Caco-2 (cell line): ENCODE results near the gene CCT8. TPM values are rescaled to one million over a fixed set of nuclear protein-coding genes. Genes with fewer than 3 reads are reported as not detected.

Experiments
- BruUV-seq: library from RNA; stranded (reverse); fragments of 400-500 nt; replicated peaks from 2 replicates; lab custom pipeline; 2021; lab: Mats Ljungman, UMichigan
- CTCF ChIA-PET: fragments of 300-600 bp; sonication (Branson Sonifier 250); formaldehyde crosslinking; loops from one replicate; lab custom pipeline; 2022; ENCODE audit warnings: antibody characterized with exemption; lab: Charles Lee
- POLR2A ChIA-PET: fragments of 300-600 bp; sonication (Branson Sonifier 250); formaldehyde crosslinking; loops from one replicate; lab custom pipeline; 2022; ENCODE audit warnings: antibody characterized with exemption; lab: Charles Lee
- DNase-seq, 2 experiments: peaks; one replicate each; pipeline versions ENCODE4 v3.0.0 to v3.0.0-alpha.2; 2020 to 2022
- H3K27me3 ChIP-seq: replicated peaks from 2 replicates; pipeline ENCODE4 v1.6.0; 2011; ENCODE audit warnings: low read length; ENCODE audit not compliant: control insufficient read depth, insufficient read depth
- H3K36me3 ChIP-seq: 2 replicates; pipeline ENCODE4 v1.5.1; 2011; ENCODE audit warnings: low read length; ENCODE audit not compliant: control insufficient read depth, insufficient read depth
- H3K4me1 ChIP-seq: fragments of 250-450 bp; sonication (Bioruptor Pico); 2 replicates; pipeline ENCODE4 v1.5.1; 2020; ENCODE audit warnings: mild to moderate bottlenecking
- H3K4me3 ChIP-seq: 2 replicates; pipeline ENCODE4 v1.5.1; 2011; ENCODE audit warnings: low read depth, mild to moderate bottlenecking, control low read depth, low read length
- H3K9me3 ChIP-seq: fragments of 250-450 bp; sonication (Bioruptor Pico); 2 replicates; pipeline ENCODE4 v1.5.1; 2020; ENCODE audit warnings: mild to moderate bottlenecking, moderate library complexity
- H3K27ac Mint-ChIP-seq: one replicate; pipeline ENCODE4 v1.8.0; 2022; ENCODE audit warnings: mixed read lengths; ENCODE audit not compliant: unreplicated experiment
- H3K27me3 Mint-ChIP-seq: one replicate; pipeline ENCODE4 v1.8.0; 2022; ENCODE audit warnings: mixed read lengths; ENCODE audit not compliant: insufficient read depth, unreplicated experiment
- H3K36me3 Mint-ChIP-seq: one replicate; pipeline ENCODE4 v1.8.0; 2022; ENCODE audit warnings: mild to moderate bottlenecking, mixed read lengths; ENCODE audit not compliant: insufficient read depth, unreplicated experiment
- H3K4me1 Mint-ChIP-seq: one replicate; pipeline ENCODE4 v1.8.0; 2022; ENCODE audit warnings: low read depth, mixed read lengths; ENCODE audit not compliant: unreplicated experiment
- H3K4me3 Mint-ChIP-seq: one replicate; pipeline ENCODE4 v1.8.0; 2022; ENCODE audit warnings: mild to moderate bottlenecking, moderate library complexity, mixed read lengths; ENCODE audit not compliant: unreplicated experiment
- H3K9me3 Mint-ChIP-seq: one replicate; pipeline ENCODE4 v1.8.0; 2022; ENCODE audit warnings: mixed read lengths; ENCODE audit not compliant: unreplicated experiment
- CTCF ChIP-seq, 2 experiments: fragments of 200-600 bp in 1 of 2; IDR thresholded peaks; 1 replicate in 1 of 2; 2 replicates in 1 of 2; pipeline versions ENCODE4 v1.5.1 to v1.8.0; 2011 to 2022; ENCODE audit warnings: antibody characterized with exemption in 1 of 2, control low read depth in 1 of 2, inconsistent platforms in 1 of 2, low read depth in 1 of 2, low read length in 1 of 2, mild to moderate bottlenecking in 1 of 2, moderate library complexity in 1 of 2; ENCODE audit not compliant: insufficient read depth in 1 of 2, severe bottlenecking in 1 of 2, unreplicated experiment in 1 of 2
- intact Hi-C: fragments of 100-400 bp; cut with micrococcal nuclease; formaldehyde crosslinking; loops from one replicate; pipeline ENCODE4 v1.10.0; 2022; ENCODE audit not compliant: unreplicated experiment
- total RNA-seq: library from RNA; stranded (reverse); gene quantifications from 2 replicates; pipeline ENCODE4 v1.2.3, GENCODE V29; 2022

CCT8 gene
- total RNA-seq, 1 experiment from 2014 or later = 269 TPM

DNA sequence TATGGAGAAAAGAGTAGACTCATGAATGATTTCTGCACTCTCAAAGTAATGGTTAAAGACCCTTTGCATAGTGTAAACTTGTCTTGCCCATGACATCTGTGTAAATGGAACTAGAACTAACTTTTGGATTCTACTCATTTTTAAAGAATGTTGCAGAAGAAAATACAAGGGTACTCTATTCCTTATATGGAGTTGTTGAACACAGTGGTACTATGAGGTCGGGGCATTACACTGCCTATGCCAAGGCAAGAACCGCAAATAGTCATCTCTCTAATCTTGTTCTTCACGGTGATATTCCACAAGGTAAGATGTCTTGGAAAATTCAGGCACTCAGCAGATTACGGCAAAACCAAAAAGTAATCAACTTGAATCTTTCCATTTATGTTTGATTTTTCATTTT is 19.8 kb downstream of the CCT8 start:
- TF ChIP-seq CTCF (IDR thresholded peaks at IDR 0.05; ENCODE audit: insufficient read depth in 1 of 2, low read depth in 1 of 2, low read length in 1 of 2, severe bottlenecking in 1 of 2, unreplicated experiment in 1 of 2) = no peak
- BruUV-seq = TSS peak; percentile 12
- intact Hi-C loops = no loop called here
- no peaks in the 10 kb centered on the region for H3K27me3 ChIP-seq
- Mint-ChIP-seq H3K9me3 (no peaks in the 10 kb centered on the region), H3K27ac (no peak overlapping the region), H3K36me3 (peaks cover 35% of the 10 kb centered on the region), H3K27me3 (no peaks in the 10 kb centered on the region), H3K4me3 (no peak overlapping the region), H3K4me1 (no peaks in the 10 kb centered on the region)
- no peaks in the 10 kb centered on the region; the same call in 1 of the 2 replicates for H3K36me3 ChIP-seq
- no peak overlapping the region for H3K4me3 ChIP-seq
- no peak for DNase-seq
- no peaks in the 10 kb centered on the region for H3K4me1 ChIP-seq
- no peaks in the 10 kb centered on the region for H3K9me3 ChIP-seq
- ChIA-PET POLR2A (no interaction called here), CTCF (no interaction called here)

DNA sequence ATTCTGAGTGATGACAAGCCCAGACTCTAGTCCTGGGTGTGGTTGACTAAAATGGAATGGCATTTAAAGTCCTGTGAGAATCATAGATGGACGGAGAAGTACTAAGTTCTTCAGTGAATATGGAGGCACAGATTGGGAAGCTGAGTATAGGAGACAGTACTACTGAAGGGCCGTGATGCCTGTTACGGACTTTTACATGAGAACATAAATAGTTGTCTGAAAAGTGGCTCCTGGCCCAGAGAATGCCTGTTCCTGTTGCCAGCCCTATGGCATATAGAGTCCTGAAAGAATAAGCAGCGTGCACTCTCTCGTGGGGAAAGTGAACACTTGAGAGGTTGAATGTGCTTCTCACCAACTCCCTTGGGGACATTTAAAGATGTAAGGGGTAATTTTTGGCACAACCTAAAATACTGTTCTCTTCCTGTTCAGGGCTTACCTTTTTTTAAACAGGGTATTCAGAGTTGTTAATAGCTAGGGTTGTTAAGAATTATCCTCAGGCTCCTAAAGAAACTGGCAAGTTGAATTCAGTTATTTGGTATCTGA is 20.4 kb downstream of the CCT8 start:
- no peaks in the 10 kb centered on the region for H3K27me3 Mint-ChIP-seq
- H3K4me3 Mint-ChIP-seq = no peak overlapping the region
- ChIA-PET POLR2A (no interaction called here), CTCF (no interaction called here)
- intact Hi-C loops = no loop called here
- Histone ChIP-seq H3K4me3 (no peak overlapping the region), H3K9me3 (no peaks in the 10 kb centered on the region), H3K36me3 (no peaks in the 10 kb centered on the region; the same call in 1 of the 2 replicates), H3K4me1 (no peaks in the 10 kb centered on the region), H3K27me3 (no peaks in the 10 kb centered on the region)
- no peak for TF ChIP-seq CTCF (IDR thresholded peaks at IDR 0.05; ENCODE audit: insufficient read depth in 1 of 2, low read depth in 1 of 2, low read length in 1 of 2, severe bottlenecking in 1 of 2, unreplicated experiment in 1 of 2)
- peaks cover 32% of the 10 kb centered on the region for H3K36me3 Mint-ChIP-seq
- no peaks in the 10 kb centered on the region for H3K4me1 Mint-ChIP-seq
- DNase-seq = no peak
- no peaks in the 10 kb centered on the region for H3K9me3 Mint-ChIP-seq
- H3K27ac Mint-ChIP-seq = no peak overlapping the region
- no TSS peak for BruUV-seq

DNA sequence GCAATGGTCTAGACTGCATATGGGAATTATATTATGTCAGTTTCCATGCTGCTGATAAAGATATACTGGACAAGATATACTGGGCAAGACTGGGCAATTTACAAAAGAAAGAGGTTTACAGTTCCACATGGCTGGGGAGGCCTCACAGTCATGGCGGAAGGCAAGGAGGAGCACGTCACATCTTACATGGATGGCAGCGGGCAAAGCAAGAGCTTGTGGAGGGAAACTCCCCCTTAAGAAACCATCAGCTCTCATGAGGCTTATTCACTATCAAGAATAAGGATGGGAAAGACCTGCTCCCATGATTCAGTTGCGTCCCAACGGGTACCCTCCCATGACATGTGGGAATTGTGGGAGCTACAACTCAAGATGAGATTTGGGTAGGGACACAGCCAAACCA is 21.2 kb downstream of the CCT8 start:
- no TSS peak for BruUV-seq
- Histone ChIP-seq H3K27me3 (no peaks in the 10 kb centered on the region), H3K36me3 (no peaks in the 10 kb centered on the region; the same call in 1 of the 2 replicates), H3K4me1 (no peaks in the 10 kb centered on the region), H3K4me3 (no peak overlapping the region), H3K9me3 (no peaks in the 10 kb centered on the region)
- H3K36me3 Mint-ChIP-seq = peaks cover 34% of the 10 kb centered on the region
- POLR2A ChIA-PET = no interaction called here
- no peak for DNase-seq
- no peaks in the 10 kb centered on the region for H3K27me3 Mint-ChIP-seq
- CTCF ChIA-PET = no interaction called here
- no peak overlapping the region for H3K27ac Mint-ChIP-seq
- H3K9me3 Mint-ChIP-seq = no peaks in the 10 kb centered on the region
- no peaks in the 10 kb centered on the region for H3K4me1 Mint-ChIP-seq
- TF ChIP-seq CTCF (IDR thresholded peaks at IDR 0.05; ENCODE audit: insufficient read depth in 1 of 2, low read depth in 1 of 2, low read length in 1 of 2, severe bottlenecking in 1 of 2, unreplicated experiment in 1 of 2) = no peak
- no peak overlapping the region for H3K4me3 Mint-ChIP-seq
- intact Hi-C loops = no loop called here
